AG09319 (cell line): ENCODE measurements around the gene RPS6KA2.

ENCODE experiments used
- DNase-seq: peaks from one replicate; pipeline ENCODE4 v3.0.0-alpha.2; 2010; ENCODE audit warnings: low read depth; ENCODE audit errors: extremely low read depth
- CTCF ChIP-seq: IDR thresholded peaks from 2 replicates; pipeline ENCODE4 v1.5.1; 2011; ENCODE audit warnings: low read depth, mild to moderate bottlenecking, inconsistent platforms, low read length, moderate library complexity

Gene RPS6KA2

GRCh38 chr6:166625356-166625755, 1.7 kb downstream of the RPS6KA2 start:
- TF ChIP-seq CTCF = no peak
- no peak for DNase-seq

- no peak for TF ChIP-seq CTCF
- no peak for DNase-seq
These were observed 2.8 kb downstream of the RPS6KA2 start for GRCh38 chr6:166624275-166624674.

GRCh38 chr6:166623318-166623717, 3.7 kb downstream of the RPS6KA2 start:
- no peak for TF ChIP-seq CTCF
- DNase-seq = no peak

- no peak for DNase-seq
- no peak for TF ChIP-seq CTCF
These were observed 5.9 kb downstream of the RPS6KA2 start for GRCh38 chr6:166621114-166621540.

- DNase-seq = no peak
- TF ChIP-seq CTCF = no peak
These were observed 6.5 kb downstream of the RPS6KA2 start for GRCh38 chr6:166620478-166621113.

- TF ChIP-seq CTCF = no peak
- peak; percentile 96 for DNase-seq
These were observed 7.1 kb downstream of the RPS6KA2 start for GRCh38 chr6:166619912-166620311.

GRCh38 chr6:166618866-166619761, 7.9 kb downstream of the RPS6KA2 start:
- DNase-seq = no peak
- TF ChIP-seq CTCF = no peak
